Renal cortical epithelial cell (primary cell): ENCODE results near the gene STRA6. TPM values are rescaled to one million over a fixed set of nuclear protein-coding genes. Genes with fewer than 3 reads are reported as not detected.
A peak's percentile ranks its signal among the peaks of the same experiment; 100 is the strongest.
"Not testable (repeated sequence)": the region's sequence is repeated elsewhere in the genome, so short reads cannot be mapped to it uniquely, and the experiment has no call there.

Experiments used
- DNase-seq: peaks from one replicate; pipeline ENCODE4 v3.0.0-alpha.2; 2011; ENCODE audit warnings: low read depth
- total RNA-seq: library from RNA; depleted of rRNA; stranded (reverse); fragments of >200 nt; gene quantifications from 2 replicates; pipeline ENCODE4 v1.2.3, GENCODE V29; 2014

The STRA6 gene
- total RNA-seq, 1 donor from 2014 or later, result 0.45 TPM

GRCh38 chr15:74165461-74165860 is 37.1 kb downstream of the STRA6 start:
- no peak for DNase-seq

GRCh38 chr15:74162195-74162536 is 40.4 kb downstream of the STRA6 start:
- DNase-seq, result not testable (repeated sequence)

- DNase-seq, result not testable (repeated sequence)
Observed at GRCh38 chr15:74160390-74160789, 42.2 kb downstream of the STRA6 start.

GRCh38 chr15:74159773-74160172 is 42.8 kb downstream of the STRA6 start:
- DNase-seq, result no peak

GRCh38 chr15:74158855-74159650 is 43.5 kb downstream of the STRA6 start:
- no peak for DNase-seq

GRCh38 chr15:74157868-74158827 is 44.4 kb downstream of the STRA6 start:
- DNase-seq, result no peak

GRCh38 chr15:74156678-74157411 is 45.7 kb downstream of the STRA6 start:
- no peak for DNase-seq

- DNase-seq, result no peak
Observed at GRCh38 chr15:74155766-74156417, 46.7 kb downstream of the STRA6 start.

GRCh38 chr15:74147051-74147450 is 55.5 kb downstream of the STRA6 start:
- DNase-seq, result no peak

- DNase-seq, result no peak
Observed at GRCh38 chr15:74146277-74146800, 56.2 kb downstream of the STRA6 start.

- DNase-seq, result peak; percentile 15
Observed at GRCh38 chr15:74144153-74144775, 58.3 kb downstream of the STRA6 start.

GRCh38 chr15:74141591-74141990 is 61.0 kb downstream of the STRA6 start:
- no peak for DNase-seq

GRCh38 chr15:74138642-74139041 is 63.9 kb downstream of the STRA6 start:
- no peak for DNase-seq

GRCh38 chr15:74137537-74137894 is 65.1 kb downstream of the STRA6 start:
- no peak for DNase-seq

- DNase-seq, result no peak
Observed at GRCh38 chr15:74136814-74137536, 65.6 kb downstream of the STRA6 start.

- no peak for DNase-seq
Observed at GRCh38 chr15:74136540-74136813, 66.1 kb downstream of the STRA6 start.

GRCh38 chr15:74135041-74135565 is 67.5 kb downstream of the STRA6 start:
- no peak for DNase-seq

GRCh38 chr15:74134387-74135027 is 68.1 kb downstream of the STRA6 start:
- peak; percentile 27 for DNase-seq

GRCh38 chr15:74133694-74134386 is 68.7 kb downstream of the STRA6 start:
- DNase-seq, result no peak
